Progenitor cell of endocrine pancreas (in vitro differentiated cells): ENCODE data around the gene ATP6V1C2. TPM values are rescaled to one million over a fixed set of nuclear protein-coding genes. Genes with fewer than 3 reads are reported as not detected.

Experiments
- DNase-seq: peaks from one replicate; pipeline ENCODE4 v3.0.0; 2021; ENCODE audit warnings: low spot score; ENCODE audit not compliant: unreplicated experiment
- H3K27ac Mint-ChIP-seq: 2 replicates; pipeline ENCODE4 v1.8.0; 2021; ENCODE audit warnings: mild to moderate bottlenecking, moderate library complexity, mixed read lengths
- H3K27me3 Mint-ChIP-seq: 2 replicates; pipeline ENCODE4 v1.8.0; 2021; ENCODE audit warnings: mixed read lengths
- H3K36me3 Mint-ChIP-seq: 2 replicates; pipeline ENCODE4 v1.8.0; 2022; ENCODE audit warnings: mixed read lengths; ENCODE audit not compliant: insufficient read depth
- H3K4me1 Mint-ChIP-seq: 2 replicates; pipeline ENCODE4 v1.8.0; 2021; ENCODE audit warnings: low read depth, mixed read lengths
- H3K4me3 Mint-ChIP-seq: 2 replicates; pipeline ENCODE4 v1.8.0; 2021; ENCODE audit warnings: low read depth, mild to moderate bottlenecking, moderate library complexity, mixed read lengths
- H3K9me3 Mint-ChIP-seq: 2 replicates; pipeline ENCODE4 v1.8.0; 2021; ENCODE audit warnings: low read depth, mixed read lengths
- total RNA-seq: library from RNA; stranded (reverse); gene quantifications from 2 replicates; pipeline ENCODE4 v1.2.1, GENCODE V29; 2021
- TF ChIP-seq, protein P1 (sequence below): fragments of 200-600 bp; sonication (generic); IDR thresholded peaks from one replicate; pipeline ENCODE4 v1.5.0; 2021; ENCODE audit warnings: antibody characterized with exemption, mild to moderate bottlenecking; ENCODE audit not compliant: unreplicated experiment

The ATP6V1C2 gene
- total RNA-seq, 1 donor from 2014 or later: 0.19 TPM

DNA sequence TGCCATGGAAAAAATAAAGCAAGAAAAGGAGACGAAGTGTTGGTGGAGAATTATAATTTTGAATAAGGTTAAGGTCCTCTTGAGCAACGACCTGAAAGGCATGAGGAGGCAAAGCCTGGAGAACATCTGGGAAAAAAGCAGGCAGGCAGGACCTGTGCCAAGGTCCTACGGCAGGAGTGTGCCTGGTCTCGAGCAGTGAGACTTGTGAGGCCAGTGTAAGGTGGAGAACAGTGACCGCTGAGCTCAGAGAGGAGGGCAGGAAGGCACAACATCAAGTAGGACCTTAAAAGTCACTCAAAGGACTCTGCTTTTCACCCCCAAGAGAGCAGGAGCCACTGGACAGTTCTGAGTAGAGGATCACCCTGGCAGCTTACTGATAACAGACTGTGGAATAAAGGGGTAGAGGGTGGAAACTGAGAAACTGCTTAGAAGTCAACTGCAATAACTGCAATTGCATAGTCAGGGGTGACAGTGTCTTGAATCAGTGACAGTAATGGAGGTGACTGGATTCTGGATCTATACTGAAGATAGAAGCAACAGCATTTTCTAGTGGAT is 35.2 kb upstream of the ATP6V1C2 start:
- H3K36me3 Mint-ChIP-seq: peaks cover 1% of the 10 kb centered on the region
- H3K27me3 Mint-ChIP-seq: no peaks in the 10 kb centered on the region
- peaks cover 3% of the 10 kb centered on the region for H3K4me1 Mint-ChIP-seq
- peak overlapping the region; percentile 14 for H3K4me3 Mint-ChIP-seq
- H3K27ac Mint-ChIP-seq: no peak overlapping the region
- DNase-seq: no peak
- TF ChIP-seq, protein P1, sequence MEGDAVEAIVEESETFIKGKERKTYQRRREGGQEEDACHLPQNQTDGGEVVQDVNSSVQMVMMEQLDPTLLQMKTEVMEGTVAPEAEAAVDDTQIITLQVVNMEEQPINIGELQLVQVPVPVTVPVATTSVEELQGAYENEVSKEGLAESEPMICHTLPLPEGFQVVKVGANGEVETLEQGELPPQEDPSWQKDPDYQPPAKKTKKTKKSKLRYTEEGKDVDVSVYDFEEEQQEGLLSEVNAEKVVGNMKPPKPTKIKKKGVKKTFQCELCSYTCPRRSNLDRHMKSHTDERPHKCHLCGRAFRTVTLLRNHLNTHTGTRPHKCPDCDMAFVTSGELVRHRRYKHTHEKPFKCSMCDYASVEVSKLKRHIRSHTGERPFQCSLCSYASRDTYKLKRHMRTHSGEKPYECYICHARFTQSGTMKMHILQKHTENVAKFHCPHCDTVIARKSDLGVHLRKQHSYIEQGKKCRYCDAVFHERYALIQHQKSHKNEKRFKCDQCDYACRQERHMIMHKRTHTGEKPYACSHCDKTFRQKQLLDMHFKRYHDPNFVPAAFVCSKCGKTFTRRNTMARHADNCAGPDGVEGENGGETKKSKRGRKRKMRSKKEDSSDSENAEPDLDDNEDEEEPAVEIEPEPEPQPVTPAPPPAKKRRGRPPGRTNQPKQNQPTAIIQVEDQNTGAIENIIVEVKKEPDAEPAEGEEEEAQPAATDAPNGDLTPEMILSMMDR: no peak
- H3K9me3 Mint-ChIP-seq: no peaks in the 10 kb centered on the region

DNA sequence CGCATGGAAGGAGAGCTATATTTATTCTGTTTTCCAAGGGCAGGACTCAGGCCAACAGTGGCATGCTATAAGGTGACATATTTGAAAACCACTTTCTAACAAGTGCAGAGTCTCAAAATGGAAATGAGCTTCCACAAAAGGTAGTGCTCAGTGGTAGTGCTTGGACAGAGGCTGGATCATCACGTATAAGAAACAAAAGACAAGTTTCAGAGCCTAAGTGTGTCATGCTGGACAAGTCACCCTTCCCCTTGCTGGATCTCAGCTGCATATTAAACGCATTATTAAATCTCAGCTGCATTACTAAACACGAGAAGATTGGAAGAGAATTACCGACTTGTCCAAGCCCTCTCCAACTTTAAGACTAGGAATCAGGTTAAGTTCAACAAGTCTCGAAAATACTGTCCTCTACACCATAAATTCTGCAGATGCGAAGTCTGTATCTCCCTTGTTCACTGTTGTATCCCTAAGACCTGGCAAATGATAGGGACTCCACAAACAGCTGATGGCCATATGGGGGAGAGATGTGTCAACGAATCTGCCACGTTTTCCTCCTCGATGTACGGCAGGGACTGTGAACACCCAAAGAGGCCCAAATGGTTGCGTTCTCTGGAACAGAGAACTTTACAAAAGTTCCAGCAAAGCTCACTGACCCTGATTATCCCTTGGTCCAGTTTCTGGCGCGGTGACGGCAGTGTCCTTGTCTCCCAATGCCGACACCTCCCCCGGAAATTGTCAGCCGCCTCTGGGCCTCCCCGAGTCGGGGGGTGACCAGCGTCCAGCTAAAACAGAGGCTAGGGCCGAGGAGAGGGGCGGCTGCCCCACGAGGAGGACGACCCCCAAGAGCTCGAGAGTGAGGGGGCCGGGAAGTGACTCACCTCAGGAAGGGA is 32.3 kb upstream of the ATP6V1C2 start:
- TF ChIP-seq, protein P1: no peak
- peak overlapping the region; percentile 96 for H3K27ac Mint-ChIP-seq
- H3K4me1 Mint-ChIP-seq: peaks cover 3% of the 10 kb centered on the region
- no peak overlapping the region for H3K4me3 Mint-ChIP-seq
- no peaks in the 10 kb centered on the region for H3K27me3 Mint-ChIP-seq
- H3K36me3 Mint-ChIP-seq: no peaks in the 10 kb centered on the region
- DNase-seq: no peak
- H3K9me3 Mint-ChIP-seq: no peaks in the 10 kb centered on the region

DNA sequence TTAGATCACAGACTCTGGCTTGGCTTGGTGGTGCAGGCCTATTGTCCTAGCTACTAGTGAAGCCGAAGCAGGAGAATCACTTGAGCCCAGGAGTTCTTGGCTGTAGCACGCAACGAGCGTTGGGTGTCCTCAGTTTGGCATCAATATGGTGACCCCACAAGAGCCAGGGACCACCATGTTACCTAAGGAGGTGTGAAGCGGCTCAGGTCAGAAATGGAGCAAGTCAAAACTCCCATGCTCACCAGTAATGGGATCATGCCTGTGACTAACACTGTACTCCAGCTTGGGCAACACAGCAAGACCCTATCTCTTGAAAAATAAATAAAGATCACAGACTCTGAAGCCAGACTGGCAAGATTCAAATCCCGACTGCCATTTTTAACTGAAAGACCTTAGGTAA is 29.9 kb upstream of the ATP6V1C2 start:
- peaks cover 3% of the 10 kb centered on the region for H3K4me1 Mint-ChIP-seq
- no peaks in the 10 kb centered on the region for H3K36me3 Mint-ChIP-seq
- no peaks in the 10 kb centered on the region for H3K9me3 Mint-ChIP-seq
- TF ChIP-seq, protein P1: no peak
- no peak overlapping the region for H3K4me3 Mint-ChIP-seq
- H3K27ac Mint-ChIP-seq: peak overlapping the region; percentile 16
- no peaks in the 10 kb centered on the region for H3K27me3 Mint-ChIP-seq
- DNase-seq: no peak

DNA sequence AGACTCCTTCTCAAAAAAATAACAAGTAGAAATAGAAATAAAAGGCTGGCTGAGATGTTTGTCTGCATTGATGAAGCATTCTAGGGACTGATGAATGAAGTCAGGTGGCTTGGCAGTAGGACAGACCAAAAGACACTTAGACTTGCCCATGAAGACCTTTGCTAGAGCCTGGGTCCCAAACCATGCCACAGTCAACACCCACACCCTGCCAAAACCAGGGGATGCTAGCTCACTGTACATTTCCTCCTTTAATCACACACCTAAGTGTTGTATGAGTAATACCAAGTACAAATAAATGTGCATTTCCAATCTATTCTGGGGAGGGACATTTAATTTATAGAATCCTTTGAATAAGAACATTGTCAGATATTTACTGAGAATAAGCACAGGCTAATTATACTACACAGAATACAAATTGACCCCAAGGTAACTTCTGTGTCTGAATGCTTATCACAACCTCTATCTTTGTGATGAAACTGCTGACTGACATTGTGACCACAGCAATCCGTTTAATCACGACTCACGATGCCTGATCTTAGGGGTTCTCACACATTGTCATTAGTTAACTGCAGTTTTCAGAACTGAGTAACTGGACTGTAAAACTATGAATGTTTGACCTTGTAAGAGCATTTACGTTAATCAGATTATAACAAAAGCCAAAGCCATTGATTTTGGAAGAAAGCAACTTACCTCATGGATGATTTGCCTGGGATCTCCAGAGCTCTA is 21.2 kb upstream of the ATP6V1C2 start:
- peaks cover 9% of the 10 kb centered on the region for H3K27me3 Mint-ChIP-seq
- H3K36me3 Mint-ChIP-seq: no peaks in the 10 kb centered on the region
- no peak overlapping the region for H3K4me3 Mint-ChIP-seq
- H3K27ac Mint-ChIP-seq: no peak overlapping the region
- H3K4me1 Mint-ChIP-seq: no peaks in the 10 kb centered on the region
- no peak for DNase-seq
- TF ChIP-seq, protein P1: no peak
- H3K9me3 Mint-ChIP-seq: no peaks in the 10 kb centered on the region

DNA sequence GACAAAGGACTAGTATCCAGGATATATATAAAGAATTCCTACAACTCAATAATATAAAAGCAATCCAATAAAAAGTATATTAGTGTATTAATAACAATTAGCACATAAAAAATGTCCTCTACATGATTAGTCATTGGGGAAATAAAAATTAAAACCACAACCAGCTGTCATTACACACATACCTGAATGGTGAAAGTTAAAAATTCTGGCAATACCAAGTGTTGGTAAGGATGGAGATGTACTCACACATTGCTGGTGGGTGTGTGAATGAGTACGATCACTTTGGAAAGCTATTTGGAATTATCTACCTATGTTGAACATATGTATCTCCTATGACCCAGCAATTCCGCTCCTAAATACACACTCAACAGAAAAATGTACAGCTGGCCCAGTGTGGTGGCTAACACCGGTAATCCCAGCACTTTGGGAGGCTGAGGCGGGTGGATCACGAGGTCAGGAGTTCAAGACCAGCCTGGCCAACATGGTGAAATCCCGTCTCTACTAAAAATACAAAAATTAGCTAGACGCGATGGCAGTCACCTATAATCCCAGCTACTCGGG is 17.3 kb upstream of the ATP6V1C2 start:
- TF ChIP-seq, protein P1: no peak

More for the DNA sequence above, 17.3 kb upstream of the ATP6V1C2 start:
- no peaks in the 10 kb centered on the region for H3K4me1 Mint-ChIP-seq
- no peaks in the 10 kb centered on the region for H3K36me3 Mint-ChIP-seq
- H3K4me3 Mint-ChIP-seq: no peak overlapping the region
- no peak overlapping the region for H3K27ac Mint-ChIP-seq
- peaks cover 38% of the 10 kb centered on the region for H3K27me3 Mint-ChIP-seq
- H3K9me3 Mint-ChIP-seq: no peaks in the 10 kb centered on the region
- DNase-seq: no peak
